GM23338 (cell line): ENCODE data around the gene AFF3. TPM values are rescaled to one million over a fixed set of nuclear protein-coding genes. Genes with fewer than 3 reads are reported as not detected.

Experiments used
- ATAC-seq: fragments of 200-7000 bp; cut with Tn5 transposase; 3 replicates; pipeline ENCODE4 v1.9.1; 2020
- DNase-seq: peaks from one replicate; pipeline ENCODE4 v3.0.0-alpha.2; 2015; ENCODE audit warnings: low spot score
- H2AFZ ChIP-seq: fragments of 200-600 bp; sonication (generic); 2 replicates; pipeline ENCODE4 v1.8.0; 2016; ENCODE audit warnings: antibody characterized with exemption, mild to moderate bottlenecking, moderate library complexity
- H3F3A ChIP-seq: fragments of 200-600 bp; sonication (generic); replicated peaks from 2 replicates; pipeline ENCODE4 v1.8.0; 2017; ENCODE audit warnings: antibody characterized with exemption, mixed run types, low read depth
- H3K27ac ChIP-seq: fragments of 200-600 bp; sonication (generic); 2 replicates; pipeline ENCODE4 v1.6.1; 2016; ENCODE audit warnings: low read depth
- H3K27me3 ChIP-seq: fragments of 200-600 bp; sonication (generic); 2 replicates; pipeline ENCODE4 v1.8.0; 2016; ENCODE audit warnings: mild to moderate bottlenecking, mixed run types, moderate library complexity; ENCODE audit not compliant: insufficient read depth
- H3K36me3 ChIP-seq: fragments of 200-600 bp; sonication (generic); 2 replicates; pipeline ENCODE4 v1.8.0; 2016; ENCODE audit warnings: mild to moderate bottlenecking; ENCODE audit not compliant: insufficient read depth
- H3K4me1 ChIP-seq: fragments of 200-600 bp; sonication (generic); 2 replicates; pipeline ENCODE4 v1.8.0; 2016; ENCODE audit warnings: mild to moderate bottlenecking, moderate library complexity; ENCODE audit not compliant: insufficient read depth
- H3K4me2 ChIP-seq: fragments of 200-600 bp; sonication (generic); 2 replicates; pipeline ENCODE4 v1.7.1; 2017; ENCODE audit warnings: mixed run types
- H3K4me3 ChIP-seq: fragments of 200-600 bp; sonication (generic); 2 replicates; pipeline ENCODE4 v1.6.1; 2016; ENCODE audit warnings: mixed run types
- H3K79me2 ChIP-seq: fragments of 200-600 bp; sonication (generic); replicated peaks from 2 replicates; pipeline ENCODE4 v1.8.0; 2017; ENCODE audit warnings: mild to moderate bottlenecking; ENCODE audit not compliant: insufficient read depth
- H3K9me2 ChIP-seq: fragments of 200-600 bp; sonication (generic); 2 replicates; pipeline ENCODE4 v1.8.0; 2017; ENCODE audit not compliant: insufficient read depth
- H4K20me1 ChIP-seq: fragments of 200-600 bp; sonication (generic); replicated peaks from 2 replicates; pipeline ENCODE4 v1.8.0; 2017; ENCODE audit warnings: mild to moderate bottlenecking; ENCODE audit not compliant: insufficient read depth
- H3K27ac Mint-ChIP-seq: 2 replicates; pipeline ENCODE4 v1.8.0; 2020; ENCODE audit warnings: inconsistent platforms, mild to moderate bottlenecking, moderate library complexity, mixed read lengths
- H3K27me3 Mint-ChIP-seq: 3 replicates; pipeline ENCODE4 v1.8.0; 2022; ENCODE audit warnings: low read depth, mild to moderate bottlenecking, moderate library complexity, mixed read lengths, inconsistent platforms; ENCODE audit not compliant: insufficient read depth, poor library complexity
- H3K36me3 Mint-ChIP-seq: 3 replicates; pipeline ENCODE4 v1.8.0; 2021; ENCODE audit warnings: low read depth, mild to moderate bottlenecking, inconsistent platforms, moderate library complexity, mixed read lengths
- H3K4me1 Mint-ChIP-seq: 3 replicates; pipeline ENCODE4 v1.8.0; 2020; ENCODE audit warnings: mild to moderate bottlenecking, inconsistent platforms, mixed read lengths
- H3K4me3 Mint-ChIP-seq: 3 replicates; pipeline ENCODE4 v1.8.0; 2021; ENCODE audit warnings: moderate library complexity, mild to moderate bottlenecking, inconsistent platforms, mixed read lengths
- H3K9me3 Mint-ChIP-seq: 3 replicates; pipeline ENCODE4 v1.8.0; 2020; ENCODE audit warnings: moderate library complexity, mild to moderate bottlenecking, inconsistent platforms, mixed read lengths
- CTCF ChIP-seq, 2 experiments: fragments of 200-600 bp in 1 of 2; sonication (generic) in 1 of 2; conservative IDR thresholded peaks; 2 replicates each; pipeline versions ENCODE4 v1.5.1 to v1.6.1; 2016 to 2017; ENCODE audit warnings: antibody characterized with exemption in 2 of 2, low read depth in 2 of 2, mild to moderate bottlenecking in 2 of 2, moderate library complexity in 1 of 2
- ETS1 ChIP-seq: IDR thresholded peaks from 2 replicates; pipeline ENCODE4 v1.6.1; 2016; ENCODE audit warnings: antibody characterized with exemption
- EZH2 ChIP-seq: fragments of 200-600 bp; sonication (generic); IDR thresholded peaks from one replicate; pipeline ENCODE4 v1.8.0; 2017; ENCODE audit warnings: antibody characterized with exemption, mild to moderate bottlenecking, low read depth; ENCODE audit not compliant: unreplicated experiment
- EZH2phosphoT487 ChIP-seq: fragments of 200-600 bp; sonication (generic); IDR thresholded peaks from one replicate; pipeline ENCODE4 v1.8.1; 2018; ENCODE audit warnings: antibody characterized with exemption; ENCODE audit not compliant: unreplicated experiment
- JUNB ChIP-seq: IDR thresholded peaks from one replicate; pipeline ENCODE4 v1.6.1; 2016; ENCODE audit warnings: antibody characterized with exemption; ENCODE audit not compliant: unreplicated experiment
- NANOG ChIP-seq: IDR thresholded peaks from 2 replicates; pipeline ENCODE4 v1.6.1; 2016; ENCODE audit warnings: antibody characterized with exemption, borderline replicate concordance
- POLR2AphosphoS5 ChIP-seq: IDR thresholded peaks from 2 replicates; pipeline ENCODE4 v1.6.1; 2016; ENCODE audit warnings: antibody characterized with exemption, low read depth
- STAT1 ChIP-seq: IDR thresholded peaks from one replicate; pipeline ENCODE4 v1.6.1; 2016; ENCODE audit warnings: antibody characterized with exemption; ENCODE audit not compliant: unreplicated experiment
- ZNF114 ChIP-seq: fragments of 250-450 bp; sonication (Bioruptor Pico); IDR thresholded peaks from 2 replicates; pipeline ENCODE4 v1.5.0; 2020; ENCODE audit warnings: mild to moderate bottlenecking, moderate library complexity
- ZNF331 ChIP-seq: fragments of 250-450 bp; sonication (Bioruptor Pico); IDR thresholded peaks from 2 replicates; pipeline ENCODE4 v1.5.0; 2020; ENCODE audit warnings: low read depth, mild to moderate bottlenecking, moderate library complexity
- ZNF462 ChIP-seq: fragments of 250-450 bp; sonication (Bioruptor Pico); IDR thresholded peaks from 2 replicates; pipeline ENCODE4 v1.5.0; 2020; ENCODE audit warnings: mild to moderate bottlenecking, moderate library complexity
- polyA plus RNA-seq: library from polyadenylated mRNA; unstranded; fragments of >200 nt; fragmentation: Nextera tagmentation; extraction: Ambion mirVana; gene quantifications from 2 replicates; pipeline ENCODE4 v1.2.1, GENCODE V29; 2016
- total RNA-seq: library from RNA; depleted of rRNA; stranded (reverse); fragments of >200 nt; shearing (Covaris generic); gene quantifications from 2 replicates; pipeline ENCODE4 v1.2.3, GENCODE V29; 2014

AFF3 gene
- total and polyA plus RNA-seq, 2 experiments from 2014 or later, result 0.73 to 1.4 TPM

GRCh38 chr2:99653433-99653832 is 489.0 kb downstream of the AFF3 start:
- no peaks in the 10 kb centered on the region for H3K36me3 Mint-ChIP-seq
- Histone ChIP-seq H3K27ac (no peak overlapping the region), H4K20me1 (no peaks in the 10 kb centered on the region), H3K36me3 (no peaks in the 10 kb centered on the region), H3K4me1 (peaks cover 6% of the 10 kb centered on the region; the same call in 1 of the 2 replicates), H3K79me2 (no peaks in the 10 kb centered on the region), H3K4me2 (no peak overlapping the region), H3F3A (no peaks in the 10 kb centered on the region), H3K4me3 (no peak overlapping the region), H3K27me3 (no peaks in the 10 kb centered on the region), H3K9me2 (no peaks in the 10 kb centered on the region), H2AFZ (no peak overlapping the region)
- ATAC-seq, result peak; percentile 70
- no peak overlapping the region for H3K4me3 Mint-ChIP-seq
- TF ChIP-seq POLR2AphosphoS5 (no peak), CTCF (conservative IDR thresholded peaks at IDR 0.05; ENCODE audit: low read depth in 2 of 2) (peak; percentile 37 to 41; a peak in 3 of 4 replicates)
- H3K9me3 Mint-ChIP-seq, result no peaks in the 10 kb centered on the region
- no peak overlapping the region for H3K27ac Mint-ChIP-seq
- peaks cover 4% of the 10 kb centered on the region for H3K27me3 Mint-ChIP-seq
- peak; percentile 46 for DNase-seq
- H3K4me1 Mint-ChIP-seq, result peaks cover 25% of the 10 kb centered on the region

GRCh38 chr2:99652862-99653261 is 489.5 kb downstream of the AFF3 start:
- Histone ChIP-seq H4K20me1 (no peaks in the 10 kb centered on the region), H3K4me3 (no peak overlapping the region), H3F3A (no peaks in the 10 kb centered on the region), H3K27ac (no peak overlapping the region), H3K9me2 (no peaks in the 10 kb centered on the region), H2AFZ (no peak overlapping the region; the same call in 1 of the 2 replicates), H3K4me2 (peak overlapping the region; percentile 51; the same call in 1 of the 2 replicates), H3K36me3 (no peaks in the 10 kb centered on the region), H3K79me2 (no peaks in the 10 kb centered on the region), H3K4me1 (peaks cover 6% of the 10 kb centered on the region; the same call in 1 of the 2 replicates), H3K27me3 (no peaks in the 10 kb centered on the region)
- ATAC-seq, result peak; percentile 25; the same call in 2 of the 3 replicates
- H3K27me3 Mint-ChIP-seq, result peaks cover 4% of the 10 kb centered on the region
- H3K4me3 Mint-ChIP-seq, result no peak overlapping the region
- no peaks in the 10 kb centered on the region for H3K9me3 Mint-ChIP-seq
- no peak for DNase-seq
- no peaks in the 10 kb centered on the region for H3K36me3 Mint-ChIP-seq
- peaks cover 25% of the 10 kb centered on the region for H3K4me1 Mint-ChIP-seq
- no peak overlapping the region for H3K27ac Mint-ChIP-seq
- no peak for TF ChIP-seq CTCF (conservative IDR thresholded peaks at IDR 0.05; ENCODE audit: low read depth in 2 of 2)
- no peak for TF ChIP-seq NANOG
- TF ChIP-seq ZNF331 (CRISPR knock-in tag), result no peak
- no peak for TF ChIP-seq STAT1
- TF ChIP-seq JUNB, result no peak
- TF ChIP-seq ZNF462 (CRISPR knock-in tag), result no peak
- TF ChIP-seq ZNF114, result no peak
- TF ChIP-seq EZH2, result no peak
- TF ChIP-seq ETS1, result no peak
- no peak for TF ChIP-seq POLR2AphosphoS5
- TF ChIP-seq EZH2phosphoT487, result no peak
